Measurements from ENCODE around the gene CGB8.
"Not testable (repeated sequence)": the region's sequence is repeated elsewhere in the genome, so short reads cannot be mapped to it uniquely, and the experiment has no call there.

Gene CGB8

DNA sequence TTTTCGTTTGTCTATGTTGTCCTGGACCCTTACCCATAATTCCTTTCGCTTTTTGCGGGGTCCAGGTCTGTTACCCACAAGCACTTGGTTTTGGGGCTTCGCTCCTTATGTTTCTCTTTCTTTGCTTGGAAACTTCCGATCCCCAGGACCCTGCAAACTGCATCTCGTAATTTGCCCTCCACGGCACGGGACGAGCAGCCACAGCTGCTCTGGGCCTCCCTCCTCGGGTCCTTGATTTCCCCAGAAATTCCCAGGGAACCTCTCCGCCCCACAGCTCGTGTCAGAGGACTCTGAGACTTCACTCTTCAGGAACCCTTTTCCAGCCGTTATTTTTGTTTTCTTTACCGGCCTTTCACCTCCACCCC, 36.9 kb upstream of the CGB8 start:
- H3K4me3 ChIP-seq (ENCODE audit: control insufficient read depth, low read depth, low read length), result peak overlapping the region; percentile 93
- TF ChIP-seq CTCF (IDR thresholded peaks at IDR 0.05; ENCODE audit: control insufficient read depth, insufficient read depth, low read depth, low read length, missing control alignments), result no peak
- no peak for DNase-seq (ENCODE audit: low read depth)

DNA sequence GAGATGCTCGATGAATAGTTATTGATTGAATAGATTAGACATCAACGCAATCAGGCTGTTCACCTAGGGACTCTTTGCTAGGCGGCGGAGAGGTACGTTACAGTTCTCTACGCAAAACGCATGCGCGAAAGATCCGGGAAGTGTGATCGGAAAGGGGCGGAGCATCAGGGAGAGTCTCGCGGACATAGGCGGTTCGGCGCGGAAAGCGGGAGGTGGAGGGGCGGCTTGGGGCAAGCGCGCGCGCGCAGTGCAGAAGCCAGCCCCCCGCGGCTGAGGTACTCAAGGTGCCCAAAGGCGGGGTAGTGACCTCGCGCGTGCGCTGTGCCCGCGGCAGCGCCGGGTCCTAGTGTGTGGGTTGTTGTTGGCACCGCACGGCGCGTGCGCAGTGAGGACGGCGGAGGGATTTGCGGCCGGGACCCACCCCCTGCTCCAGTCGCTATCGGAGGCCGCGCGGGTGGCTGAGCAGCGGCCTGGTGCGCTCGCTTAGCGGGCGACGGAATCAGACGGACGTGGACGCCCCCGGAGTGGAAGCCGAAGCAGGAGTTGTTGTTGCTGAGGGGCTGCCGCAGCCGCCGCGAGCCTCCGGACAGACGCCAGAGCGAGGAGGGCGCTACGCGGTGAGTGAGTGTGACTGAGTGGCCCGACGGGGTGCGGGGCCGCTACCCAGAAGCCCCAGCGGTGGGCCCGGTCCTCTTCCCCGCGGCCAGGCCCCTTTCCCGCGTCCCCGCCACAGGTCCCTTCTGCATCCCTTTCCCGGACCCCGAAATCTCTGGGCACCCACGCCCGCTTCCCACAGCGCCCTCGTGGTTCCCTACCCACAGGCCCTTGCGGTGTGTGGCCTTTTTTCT, 36.3 kb upstream of the CGB8 start, which contains the start of gene SNRNP70:
Gene SNRNP70, plus strand, starts transcription at position 432 of the 848 bp plus-strand sequence. CDS start 964 bp downstream, outside the sequence.
- peak; percentile 98 for DNase-seq (ENCODE audit: low read depth)
- no peak for TF ChIP-seq CTCF (IDR thresholded peaks at IDR 0.05; ENCODE audit: control insufficient read depth, insufficient read depth, low read depth, low read length, missing control alignments)
- H3K4me3 ChIP-seq (ENCODE audit: control insufficient read depth, low read depth, low read length), result peak within 1 kb of the TSS; percentile 93

DNA sequence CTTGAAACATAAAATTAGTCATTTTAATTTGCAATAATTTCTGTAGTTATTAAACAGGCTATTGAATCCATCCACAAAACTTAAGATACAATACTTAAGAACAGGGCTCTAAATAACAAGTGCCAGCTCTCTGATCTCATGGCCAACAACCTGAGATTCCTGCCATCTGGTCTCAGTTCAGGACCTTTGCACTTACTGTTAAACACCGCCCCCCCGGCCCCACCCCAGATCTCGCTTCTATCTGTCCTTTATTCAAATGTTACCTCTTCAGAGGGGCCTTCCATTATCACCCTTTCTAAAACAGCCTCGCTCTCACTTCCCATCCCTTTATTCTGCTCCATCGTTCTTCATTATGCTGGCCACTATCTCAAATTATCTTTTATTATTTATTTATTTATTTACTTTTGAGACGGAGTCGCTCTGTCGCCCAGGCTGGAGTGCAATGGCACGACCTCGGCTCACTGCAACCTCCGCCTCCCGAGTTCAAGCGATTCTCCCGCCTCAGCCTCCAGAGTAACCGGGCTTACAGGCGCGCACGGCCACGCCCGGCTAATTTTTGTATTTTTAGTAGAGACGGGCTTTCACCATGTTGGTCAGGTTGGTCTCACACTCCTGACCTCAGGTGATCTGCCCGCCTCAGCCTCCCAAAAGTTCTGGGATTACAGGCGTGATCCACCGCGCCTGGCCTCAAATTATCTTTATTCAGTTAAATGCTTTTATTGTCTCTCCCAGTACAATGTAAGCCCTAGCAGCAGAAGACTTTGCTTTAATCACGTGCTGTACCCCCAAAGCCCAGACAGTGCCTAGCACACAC, 35.5 kb upstream of the CGB8 start:
- peak overlapping the region; percentile 93 for H3K4me3 ChIP-seq (ENCODE audit: control insufficient read depth, low read depth, low read length)
- TF ChIP-seq CTCF (IDR thresholded peaks at IDR 0.05; ENCODE audit: control insufficient read depth, insufficient read depth, low read depth, low read length, missing control alignments), result no peak
- DNase-seq (ENCODE audit: low read depth), result no peak

GRCh38 chr19:49081273-49081672, 32.4 kb upstream of the CGB8 start:
- TF ChIP-seq CTCF (IDR thresholded peaks at IDR 0.05; ENCODE audit: control insufficient read depth, insufficient read depth, low read depth, low read length, missing control alignments), result no peak
- no peak overlapping the region for H3K4me3 ChIP-seq (ENCODE audit: control insufficient read depth, low read depth, low read length)
- DNase-seq (ENCODE audit: low read depth), result no peak

DNA sequence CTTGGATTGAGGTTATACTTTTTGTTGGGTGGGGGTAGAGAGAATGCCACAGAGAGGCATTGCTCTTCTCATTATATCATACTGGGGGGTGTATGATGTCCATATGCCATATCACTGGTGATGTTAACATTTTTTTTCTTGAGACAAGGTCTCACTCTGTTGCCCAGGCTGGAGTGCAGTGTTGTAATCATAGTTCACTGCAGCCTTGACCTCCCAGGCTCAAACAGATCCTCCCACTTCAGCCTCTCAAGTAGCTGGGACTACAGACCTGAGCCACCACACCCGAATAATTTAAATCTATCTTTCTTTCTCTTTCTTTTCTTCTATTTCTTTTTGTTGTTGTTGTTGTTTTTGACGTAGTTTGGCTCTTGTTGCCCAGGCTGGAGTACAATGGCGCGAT, 31.5 kb upstream of the CGB8 start:
- no peak for DNase-seq (ENCODE audit: low read depth)
- TF ChIP-seq CTCF (IDR thresholded peaks at IDR 0.05; ENCODE audit: control insufficient read depth, insufficient read depth, low read depth, low read length, missing control alignments), result no peak
- H3K4me3 ChIP-seq (ENCODE audit: control insufficient read depth, low read depth, low read length), result no peak overlapping the region

DNA sequence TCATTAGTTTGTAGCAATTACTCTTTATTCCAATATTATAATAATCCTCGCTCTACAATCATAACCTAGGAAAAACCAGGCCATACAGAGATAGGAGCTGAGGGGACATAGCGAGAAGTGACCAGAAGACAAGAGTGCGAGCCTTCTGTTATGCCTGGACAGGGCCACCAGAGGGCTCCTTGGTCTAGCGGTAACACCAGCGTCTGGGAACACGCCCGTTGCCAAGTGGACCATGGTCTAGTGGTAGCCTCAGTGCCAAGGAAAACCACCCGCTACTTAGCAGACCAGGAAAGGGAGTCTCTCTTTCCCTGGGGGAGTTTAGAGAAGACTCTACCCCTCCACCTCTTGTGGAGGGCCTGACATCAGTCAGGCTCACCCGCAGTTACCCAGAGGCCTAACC, 26.0 kb upstream of the CGB8 start:
- not testable (repeated sequence) for H3K4me3 ChIP-seq (ENCODE audit: control insufficient read depth, low read depth, low read length)
- peak; percentile 13 for DNase-seq (ENCODE audit: low read depth)
- TF ChIP-seq CTCF (IDR thresholded peaks at IDR 0.05; ENCODE audit: control insufficient read depth, insufficient read depth, low read depth, low read length, missing control alignments), result peak; percentile 62
